HEK293 (cell line): ENCODE measurements around the gene PPP1R8.
"Not testable (repeated sequence)": the region's sequence is repeated elsewhere in the genome, so short reads cannot be mapped to it uniquely, and the experiment has no call there.

Experiments used
- CTCF ChIP-seq: fragments of 450-650 bp; formaldehyde crosslinking; IDR thresholded peaks from 2 replicates; pipeline ENCODE4 v1.5.1; 2016; ENCODE audit warnings: missing biosample characterization, missing genetic modification characterization
- ZNF335 ChIP-seq: fragments of 450-650 bp; formaldehyde crosslinking; conservative IDR thresholded peaks from 2 replicates; pipeline ENCODE4 v1.5.1; 2016; ENCODE audit warnings: missing biosample characterization, missing genetic modification characterization

GRCh38 chr1:27871076-27871475 is 40.5 kb downstream of the PPP1R8 start:
- not testable (repeated sequence) for TF ChIP-seq CTCF, ZNF335 (tag by site-specific recombination)
